Measurements from ENCODE around the gene SHISA5.

- TF ChIP-seq EZH2 (IDR thresholded peaks at IDR 0.05; ENCODE audit: low read depth, unreplicated experiment): no peak
- TF ChIP-seq, protein P1, sequence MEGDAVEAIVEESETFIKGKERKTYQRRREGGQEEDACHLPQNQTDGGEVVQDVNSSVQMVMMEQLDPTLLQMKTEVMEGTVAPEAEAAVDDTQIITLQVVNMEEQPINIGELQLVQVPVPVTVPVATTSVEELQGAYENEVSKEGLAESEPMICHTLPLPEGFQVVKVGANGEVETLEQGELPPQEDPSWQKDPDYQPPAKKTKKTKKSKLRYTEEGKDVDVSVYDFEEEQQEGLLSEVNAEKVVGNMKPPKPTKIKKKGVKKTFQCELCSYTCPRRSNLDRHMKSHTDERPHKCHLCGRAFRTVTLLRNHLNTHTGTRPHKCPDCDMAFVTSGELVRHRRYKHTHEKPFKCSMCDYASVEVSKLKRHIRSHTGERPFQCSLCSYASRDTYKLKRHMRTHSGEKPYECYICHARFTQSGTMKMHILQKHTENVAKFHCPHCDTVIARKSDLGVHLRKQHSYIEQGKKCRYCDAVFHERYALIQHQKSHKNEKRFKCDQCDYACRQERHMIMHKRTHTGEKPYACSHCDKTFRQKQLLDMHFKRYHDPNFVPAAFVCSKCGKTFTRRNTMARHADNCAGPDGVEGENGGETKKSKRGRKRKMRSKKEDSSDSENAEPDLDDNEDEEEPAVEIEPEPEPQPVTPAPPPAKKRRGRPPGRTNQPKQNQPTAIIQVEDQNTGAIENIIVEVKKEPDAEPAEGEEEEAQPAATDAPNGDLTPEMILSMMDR (conservative IDR thresholded peaks at IDR 0.05; ENCODE audit: low read depth in 2 of 2): no peak
- TF ChIP-seq, protein P2, sequence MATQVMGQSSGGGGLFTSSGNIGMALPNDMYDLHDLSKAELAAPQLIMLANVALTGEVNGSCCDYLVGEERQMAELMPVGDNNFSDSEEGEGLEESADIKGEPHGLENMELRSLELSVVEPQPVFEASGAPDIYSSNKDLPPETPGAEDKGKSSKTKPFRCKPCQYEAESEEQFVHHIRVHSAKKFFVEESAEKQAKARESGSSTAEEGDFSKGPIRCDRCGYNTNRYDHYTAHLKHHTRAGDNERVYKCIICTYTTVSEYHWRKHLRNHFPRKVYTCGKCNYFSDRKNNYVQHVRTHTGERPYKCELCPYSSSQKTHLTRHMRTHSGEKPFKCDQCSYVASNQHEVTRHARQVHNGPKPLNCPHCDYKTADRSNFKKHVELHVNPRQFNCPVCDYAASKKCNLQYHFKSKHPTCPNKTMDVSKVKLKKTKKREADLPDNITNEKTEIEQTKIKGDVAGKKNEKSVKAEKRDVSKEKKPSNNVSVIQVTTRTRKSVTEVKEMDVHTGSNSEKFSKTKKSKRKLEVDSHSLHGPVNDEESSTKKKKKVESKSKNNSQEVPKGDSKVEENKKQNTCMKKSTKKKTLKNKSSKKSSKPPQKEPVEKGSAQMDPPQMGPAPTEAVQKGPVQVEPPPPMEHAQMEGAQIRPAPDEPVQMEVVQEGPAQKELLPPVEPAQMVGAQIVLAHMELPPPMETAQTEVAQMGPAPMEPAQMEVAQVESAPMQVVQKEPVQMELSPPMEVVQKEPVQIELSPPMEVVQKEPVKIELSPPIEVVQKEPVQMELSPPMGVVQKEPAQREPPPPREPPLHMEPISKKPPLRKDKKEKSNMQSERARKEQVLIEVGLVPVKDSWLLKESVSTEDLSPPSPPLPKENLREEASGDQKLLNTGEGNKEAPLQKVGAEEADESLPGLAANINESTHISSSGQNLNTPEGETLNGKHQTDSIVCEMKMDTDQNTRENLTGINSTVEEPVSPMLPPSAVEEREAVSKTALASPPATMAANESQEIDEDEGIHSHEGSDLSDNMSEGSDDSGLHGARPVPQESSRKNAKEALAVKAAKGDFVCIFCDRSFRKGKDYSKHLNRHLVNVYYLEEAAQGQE (IDR thresholded peaks at IDR 0.05; ENCODE audit: unreplicated experiment): no peak
- TF ChIP-seq STAT1 (IDR thresholded peaks at IDR 0.05; ENCODE audit: unreplicated experiment): no peak
- TF ChIP-seq EZH2phosphoT487 (IDR thresholded peaks at IDR 0.05; ENCODE audit: unreplicated experiment): no peak
- no peak for TF ChIP-seq ETS1 (IDR thresholded peaks at IDR 0.05)
- TF ChIP-seq CREB1 (CRISPR knock-in tag; IDR thresholded peaks at IDR 0.05; ENCODE audit: low read depth): no peak
- no peak for TF ChIP-seq JUNB (IDR thresholded peaks at IDR 0.05; ENCODE audit: unreplicated experiment)
These were observed 29.0 kb upstream of the SHISA5 start for GRCh38 chr3:48532977-48533337.

Data from GM23338 (cell line).